Measurements from ENCODE around the gene PRODH2. TPM values are rescaled to one million over a fixed set of nuclear protein-coding genes. Genes with fewer than 3 reads are reported as not detected.
"Not testable (repeated sequence)": the region's sequence is repeated elsewhere in the genome, so short reads cannot be mapped to it uniquely, and the experiment has no call there.

Gene PRODH2
- total RNA-seq, 2 donors from 2014 or later, result not detected

GRCh38 chr19:35842666-35843272 is 30.1 kb upstream of the PRODH2 start:
- Histone ChIP-seq H3K27ac (no peak overlapping the region), H3K36me3 (no peaks in the 10 kb centered on the region), H3K4me1 (ENCODE audit: control insufficient read depth in 1 of 2, low read depth in 2 of 2) (peaks cover 3 to 8% of the 10 kb centered on the region in 2 donors), H3K9me3 (peaks cover 10% of the 10 kb centered on the region), H3K27me3 (replicated peaks; ENCODE audit: insufficient read depth) (peaks cover 9% of the 10 kb centered on the region), H3K4me3 (no peak overlapping the region)
- DNase-seq (ENCODE audit: low spot score) (no peak), ATAC-seq (ENCODE audit: insufficient number of reproducible peaks, low FRiP score, low read depth) (no peak)
- TF ChIP-seq CTCF (IDR thresholded peaks at IDR 0.05), result no peak

- H3K9me3 ChIP-seq, result peaks cover 10% of the 10 kb centered on the region
- peaks cover 3 to 8% of the 10 kb centered on the region in 2 donors for H3K4me1 ChIP-seq (ENCODE audit: control insufficient read depth in 1 of 2, low read depth in 2 of 2)
- no peak overlapping the region for H3K4me3 ChIP-seq
- no peaks in the 10 kb centered on the region for H3K36me3 ChIP-seq
- H3K27me3 ChIP-seq (replicated peaks; ENCODE audit: insufficient read depth), result peaks cover 9% of the 10 kb centered on the region
- DNase-seq (ENCODE audit: low spot score) (no peak), ATAC-seq (ENCODE audit: insufficient number of reproducible peaks, low FRiP score, low read depth) (no peak)
- TF ChIP-seq CTCF (IDR thresholded peaks at IDR 0.05), result no peak
- H3K27ac ChIP-seq, result no peak overlapping the region
Measured at GRCh38 chr19:35841961-35842595, 29.4 kb upstream of the PRODH2 start.

GRCh38 chr19:35836096-35836495 is 23.5 kb upstream of the PRODH2 start:
- not testable (repeated sequence) for H3K27me3 ChIP-seq (replicated peaks; ENCODE audit: insufficient read depth); DNase-seq (ENCODE audit: low spot score)

GRCh38 chr19:35833972-35834371 is 21.3 kb upstream of the PRODH2 start:
- no peak overlapping the region for H3K4me3 ChIP-seq
- peaks cover 4% of the 10 kb centered on the region for H3K9me3 ChIP-seq
- TF ChIP-seq CTCF (IDR thresholded peaks at IDR 0.05), result no peak
- ATAC-seq (ENCODE audit: insufficient number of reproducible peaks, low FRiP score, low read depth), result no peak
- H3K27ac ChIP-seq, result no peak overlapping the region
- H3K4me1 ChIP-seq (ENCODE audit: control insufficient read depth in 1 of 2, low read depth in 2 of 2), result no peaks in the 10 kb centered on the region
- DNase-seq (ENCODE audit: low spot score), result no peak
- no peaks in the 10 kb centered on the region for H3K27me3 ChIP-seq (replicated peaks; ENCODE audit: insufficient read depth)
- no peaks in the 10 kb centered on the region for H3K36me3 ChIP-seq

More at GRCh38 chr19:35836096-35836495, 23.5 kb upstream of the PRODH2 start:
- not testable (repeated sequence) for H3K4me1 ChIP-seq (ENCODE audit: control insufficient read depth in 1 of 2, low read depth in 2 of 2); H3K9me3 ChIP-seq; H3K4me3 ChIP-seq; H3K36me3 ChIP-seq; H3K27ac ChIP-seq; ATAC-seq (ENCODE audit: insufficient number of reproducible peaks, low FRiP score, low read depth)

- Histone ChIP-seq H3K4me1 (ENCODE audit: control insufficient read depth in 1 of 2, low read depth in 2 of 2) (no peaks in the 10 kb centered on the region), H3K27me3 (replicated peaks; ENCODE audit: insufficient read depth) (no peaks in the 10 kb centered on the region), H3K9me3 (no peaks in the 10 kb centered on the region), H3K27ac (no peak overlapping the region), H3K36me3 (no peaks in the 10 kb centered on the region), H3K4me3 (no peak overlapping the region)
- DNase-seq (ENCODE audit: low spot score), result no peak
- no peak for TF ChIP-seq CTCF (IDR thresholded peaks at IDR 0.05)
- no peak for ATAC-seq (ENCODE audit: insufficient number of reproducible peaks, low FRiP score, low read depth)
Measured at GRCh38 chr19:35832054-35832453, 19.4 kb upstream of the PRODH2 start.
